H1 (cell line): ENCODE results near the gene MIER1. TPM values are rescaled to one million over a fixed set of nuclear protein-coding genes. Genes with fewer than 3 reads are reported as not detected.

Experiments used
- EP300 ChIP-seq, 2 experiments: IDR thresholded peaks; 1 replicate in 1 of 2; 2 replicates in 1 of 2; pipeline ENCODE4 v1.6.1; 2011 to 2012; ENCODE audit warnings: low read depth in 2 of 2, low read length in 2 of 2, mild to moderate bottlenecking in 2 of 2, borderline replicate concordance in 1 of 2, inconsistent platforms in 1 of 2, moderate library complexity in 1 of 2
- KDM4A ChIP-seq: IDR thresholded peaks from one replicate; pipeline ENCODE4 v1.7.1; 2012; ENCODE audit warnings: low read depth, mild to moderate bottlenecking, moderate library complexity, low read length, inconsistent platforms; ENCODE audit not compliant: severe bottlenecking
- KDM5A ChIP-seq: fragments of 200-600 bp; IDR thresholded peaks from 2 replicates; pipeline ENCODE4 v1.7.1; 2012; ENCODE audit warnings: mild to moderate bottlenecking, low read length, inconsistent platforms, mixed read lengths
- RFX5 ChIP-seq: IDR thresholded peaks from 2 replicates; pipeline ENCODE4 v1.6.1; 2011; ENCODE audit warnings: low read depth, low read length, improper control_type of control experiment, borderline replicate concordance
- polyA plus RNA-seq, 7 experiments: library from polyadenylated mRNA; depleted of rRNA in 3 of 7; stranded (reverse) in 5 of 7; unstranded in 2 of 7; fragments of >200 nt in 5 of 7; fragments of 200-250 nt in 2 of 7; gene quantifications; 1 replicate in 5 of 7; 2 replicates in 1 of 7; 4 replicates in 1 of 7; pipeline versions ENCODE4 v1.2.1 to v1.2.3, GENCODE V29; 2011 to 2013; ENCODE audit warnings: missing spikeins in 2 of 7, mixed read lengths in 2 of 7
- total RNA-seq: library from RNA; stranded (reverse); fragmentation: NEBNext Ultra II Directional; extraction: Animal tissue kit (Norgen Biotek cat#: 25700); gene quantifications from 2 replicates; pipeline ENCODE4 v1.2.1, GENCODE V29; 2021

The MIER1 gene
- total and polyA plus RNA-seq, 2 of the 8 experiments (the other 6 are each of a cell fraction or from before 2014, with no cell fraction given) = 5.2 to 33.5 TPM

- no peak for TF ChIP-seq KDM5A
- TF ChIP-seq KDM4A = no peak
- no peak for TF ChIP-seq EP300 (IDR thresholded peaks at IDR 0.05; ENCODE audit: borderline replicate concordance in 1 of 2, low read depth in 2 of 2, low read length in 2 of 2)
- TF ChIP-seq RFX5 = no peak
Measured at GRCh38 chr1:66931590-66931989, 6.8 kb downstream of the MIER1 start (continued).
